Measurements from ENCODE around the gene LMBRD2. TPM values are rescaled to one million over a fixed set of nuclear protein-coding genes. Genes with fewer than 3 reads are reported as not detected.
A peak's percentile ranks its signal among the peaks of the same experiment; 100 is the strongest.

Gene LMBRD2
- total and polyA plus RNA-seq, 9 of the 15 experiments (the other 6 are each of a cell fraction or from before 2014, with no cell fraction given): 2.1 to 24.2 (median 10.6) TPM

DNA sequence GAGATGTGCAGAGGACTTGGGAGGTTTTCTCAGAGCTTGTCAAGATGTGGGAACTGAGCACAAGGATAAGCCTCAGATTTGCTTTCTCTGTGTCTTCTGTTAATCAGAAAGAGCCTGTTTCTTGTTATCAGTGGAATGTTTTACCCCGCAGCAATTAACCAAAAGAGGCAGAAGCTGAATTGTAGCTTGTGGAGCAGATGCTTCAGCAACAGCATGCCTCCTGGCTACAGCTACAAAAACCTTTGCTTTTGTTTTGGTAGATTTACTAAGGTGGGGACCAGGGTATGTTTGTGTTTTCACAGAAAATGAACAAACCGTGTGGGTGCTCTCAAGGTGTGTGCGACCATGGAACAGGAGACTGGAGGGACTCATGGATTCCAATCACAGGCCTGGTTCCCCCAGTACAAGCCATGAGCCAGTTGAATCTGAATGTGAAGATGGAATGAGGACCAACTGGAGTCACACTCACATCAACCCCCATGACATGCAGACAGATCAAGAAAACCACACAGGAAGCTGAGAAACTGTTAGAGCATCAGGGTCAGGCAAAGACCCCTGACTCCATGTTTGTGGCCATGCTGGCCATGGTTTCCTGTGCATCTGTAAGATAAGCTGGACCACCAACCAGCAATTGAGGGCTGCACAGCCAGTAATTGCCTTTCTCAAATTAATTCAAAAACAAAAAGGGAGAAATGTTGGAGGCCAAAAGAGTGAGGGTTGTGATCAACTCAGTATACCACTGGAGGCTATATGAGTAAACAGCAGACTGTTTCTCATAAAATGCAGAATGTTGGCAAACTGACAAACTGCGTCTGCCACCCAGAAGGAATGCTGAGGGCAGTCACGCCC, 91.9 kb downstream of the LMBRD2 start:
- no peak for DNase-seq (ENCODE audit: extremely low read depth in 1 of 4, low spot score in 3 of 4)
- no peak for FAIRE-seq
- Histone ChIP-seq H3K79me2 (ENCODE audit: control insufficient read depth, insufficient read depth, low read length) (no peaks in the 10 kb centered on the region), H3K9me3 (replicated peaks; ENCODE audit: control insufficient read depth, insufficient read depth, low read depth, low read length) (no peaks in the 10 kb centered on the region), H3K27ac (ENCODE audit: extremely low read depth, low read depth, low read length) (no peak overlapping the region), H2AFZ (ENCODE audit: low read depth, low read length) (no peak overlapping the region), H3K4me1 (replicated peaks in 1 of 2; ENCODE audit: control insufficient read depth in 2 of 2, insufficient read depth in 2 of 2, low read length in 2 of 2) (no peaks in the 10 kb centered on the region), H3K9ac (ENCODE audit: insufficient read depth in 1 of 2, low read depth in 2 of 2, low read length in 2 of 2) (no peak overlapping the region), H3K9me1 (ENCODE audit: control insufficient read depth, insufficient read depth, low read length) (no peaks in the 10 kb centered on the region), H3K4me3 (no peak overlapping the region), H3K4me2 (ENCODE audit: insufficient read depth, low read length) (no peak overlapping the region), H4K20me1 (replicated peaks; ENCODE audit: control insufficient read depth, insufficient read depth, low read length) (no peaks in the 10 kb centered on the region), H3K36me3 (ENCODE audit: control insufficient read depth, insufficient read depth, low read length) (no peaks in the 10 kb centered on the region), H3K27me3 (ENCODE audit: control insufficient read depth in 2 of 2, insufficient read depth in 2 of 2, low read length in 2 of 2) (peaks cover 3 to 5% of the 10 kb centered on the region in 2 experiments; a peak in 4 of 5 replicates)
- ChIA-PET POLR2A (no interaction called here), CTCF (ENCODE audit: low intra/inter-chr PET ratio) (interaction anchor here (0.7 to 1.3 kb wide), 2 partner anchors 16 to 339 kb away, joined by 3 to 6 read pairs; no protein-coding TSS in a partner anchor)
- no peak; the same call in 2 of the 3 replicates for ATAC-seq
- WGBS (ENCODE audit: insufficient coverage, low coverage, missing lambda C conversion rate): 4% methylated on average over 5 of the region's 5 CpGs
- no TSS peak for BruUV-seq (replicated peaks)
- 0 out of 2 replicates have a peak, but pooled peaks have one; percentile 5 for TF ChIP-seq CBFA2T3 (IDR thresholded peaks at IDR 0.05)
- no peak for TF ChIP-seq BDP1 (IDR thresholded peaks at IDR 0.05; ENCODE audit: insufficient read depth, insufficient read length)
- no peak for TF ChIP-seq ILF3 (IDR thresholded peaks at IDR 0.05; ENCODE audit: borderline replicate concordance)
- no peak for TF ChIP-seq ZNF24 (IDR thresholded peaks at IDR 0.05)
- in situ Hi-C loops (cut with MboI): no loop called here
- intact Hi-C loops (cut with micrococcal nuclease): loop anchor here (1.0 to 5.0 kb wide), 2 partner anchors 246 to 338 kb away; no protein-coding TSS in a partner anchor

DNA sequence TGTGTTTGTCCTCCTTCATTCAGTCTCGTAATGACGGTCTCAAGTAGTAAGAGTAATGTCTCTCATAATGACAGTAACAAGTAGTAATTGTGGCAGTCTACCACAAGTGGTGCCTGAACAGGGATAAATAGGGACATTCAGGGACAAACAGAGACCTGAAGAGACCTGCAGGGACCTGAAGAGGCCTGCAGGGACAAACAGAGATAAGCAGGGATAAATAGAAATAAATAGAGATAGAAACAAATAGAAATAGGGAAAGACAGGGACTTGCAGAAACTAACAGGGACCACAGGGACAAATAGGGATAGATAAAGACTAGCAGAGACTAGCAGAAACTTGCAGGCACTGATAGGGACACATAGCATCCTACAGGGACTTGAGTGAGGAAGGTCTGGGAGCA, 92.9 kb downstream of the LMBRD2 start:
- ChIA-PET CTCF (ENCODE audit: low intra/inter-chr PET ratio) (no interaction called here), POLR2A (no interaction called here)
- Histone ChIP-seq H4K20me1 (replicated peaks; ENCODE audit: control insufficient read depth, insufficient read depth, low read length) (no peaks in the 10 kb centered on the region), H3K9ac (ENCODE audit: insufficient read depth in 1 of 2, low read depth in 2 of 2, low read length in 2 of 2) (no peak overlapping the region), H3K4me3 (no peak overlapping the region), H3K4me2 (ENCODE audit: insufficient read depth, low read length) (no peak overlapping the region), H3K36me3 (ENCODE audit: control insufficient read depth, insufficient read depth, low read length) (no peaks in the 10 kb centered on the region), H3K9me3 (replicated peaks; ENCODE audit: control insufficient read depth, insufficient read depth, low read depth, low read length) (no peaks in the 10 kb centered on the region), H3K27me3 (ENCODE audit: control insufficient read depth in 2 of 2, insufficient read depth in 2 of 2, low read length in 2 of 2) (peaks cover 0 to 5% of the 10 kb centered on the region in 2 experiments; a peak in 2 of 5 replicates), H3K9me1 (ENCODE audit: control insufficient read depth, insufficient read depth, low read length) (no peaks in the 10 kb centered on the region), H3K4me1 (replicated peaks in 1 of 2; ENCODE audit: control insufficient read depth in 2 of 2, insufficient read depth in 2 of 2, low read length in 2 of 2) (no peaks in the 10 kb centered on the region), H3K27ac (ENCODE audit: extremely low read depth, low read depth, low read length) (no peak overlapping the region), H2AFZ (ENCODE audit: low read depth, low read length) (no peak overlapping the region), H3K79me2 (ENCODE audit: control insufficient read depth, insufficient read depth, low read length) (no peaks in the 10 kb centered on the region)
- intact Hi-C loops (cut with micrococcal nuclease) (no loop called here), in situ Hi-C loops (cut with MboI) (no loop called here)
- TF ChIP-seq, protein P1, sequence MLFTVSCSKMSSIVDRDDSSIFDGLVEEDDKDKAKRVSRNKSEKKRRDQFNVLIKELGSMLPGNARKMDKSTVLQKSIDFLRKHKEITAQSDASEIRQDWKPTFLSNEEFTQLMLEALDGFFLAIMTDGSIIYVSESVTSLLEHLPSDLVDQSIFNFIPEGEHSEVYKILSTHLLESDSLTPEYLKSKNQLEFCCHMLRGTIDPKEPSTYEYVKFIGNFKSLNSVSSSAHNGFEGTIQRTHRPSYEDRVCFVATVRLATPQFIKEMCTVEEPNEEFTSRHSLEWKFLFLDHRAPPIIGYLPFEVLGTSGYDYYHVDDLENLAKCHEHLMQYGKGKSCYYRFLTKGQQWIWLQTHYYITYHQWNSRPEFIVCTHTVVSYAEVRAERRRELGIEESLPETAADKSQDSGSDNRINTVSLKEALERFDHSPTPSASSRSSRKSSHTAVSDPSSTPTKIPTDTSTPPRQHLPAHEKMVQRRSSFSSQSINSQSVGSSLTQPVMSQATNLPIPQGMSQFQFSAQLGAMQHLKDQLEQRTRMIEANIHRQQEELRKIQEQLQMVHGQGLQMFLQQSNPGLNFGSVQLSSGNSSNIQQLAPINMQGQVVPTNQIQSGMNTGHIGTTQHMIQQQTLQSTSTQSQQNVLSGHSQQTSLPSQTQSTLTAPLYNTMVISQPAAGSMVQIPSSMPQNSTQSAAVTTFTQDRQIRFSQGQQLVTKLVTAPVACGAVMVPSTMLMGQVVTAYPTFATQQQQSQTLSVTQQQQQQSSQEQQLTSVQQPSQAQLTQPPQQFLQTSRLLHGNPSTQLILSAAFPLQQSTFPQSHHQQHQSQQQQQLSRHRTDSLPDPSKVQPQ (CRISPR knock-in tag; IDR thresholded peaks at IDR 0.05; ENCODE audit: borderline replicate concordance): no peak
- TF ChIP-seq TAF9B (IDR thresholded peaks at IDR 0.05; ENCODE audit: partially characterized antibody): no peak
- no peak for TF ChIP-seq CBX8 (IDR thresholded peaks at IDR 0.05; ENCODE audit: borderline replicate concordance, extremely low read depth, low read depth, low read length, poor library complexity, severe bottlenecking)
- TF ChIP-seq GTF2F1 (IDR thresholded peaks at IDR 0.05; ENCODE audit: low read depth, low read length): no peak
- no peak for TF ChIP-seq DDX20 (tag; IDR thresholded peaks at IDR 0.05; ENCODE audit: low read depth)
- no peak for TF ChIP-seq RBM14 (IDR thresholded peaks at IDR 0.05; ENCODE audit: borderline replicate concordance, insufficient read depth, low read depth, low read length)
- TF ChIP-seq KDM1A (IDR thresholded peaks at IDR 0.05): no peak
- TF ChIP-seq ZNF431 (CRISPR knock-in tag; IDR thresholded peaks at IDR 0.05): no peak
- FAIRE-seq: no peak
- no peak for DNase-seq (ENCODE audit: extremely low read depth in 1 of 4, low spot score in 3 of 4)
- no peak for ATAC-seq
- 3% methylated on average over 2 of the region's 2 CpGs for WGBS (ENCODE audit: insufficient coverage, low coverage, missing lambda C conversion rate)
- no TSS peak for BruUV-seq (replicated peaks)
